H1 (cell line): ENCODE results near the gene FRMD5. TPM values are rescaled to one million over a fixed set of nuclear protein-coding genes. Genes with fewer than 3 reads are reported as not detected.

ENCODE experiments used
- EGR1 ChIP-seq: IDR thresholded peaks from 2 replicates; pipeline ENCODE4 v1.6.1; 2011; ENCODE audit warnings: low read depth, low read length, borderline replicate concordance
- polyA plus RNA-seq, 7 experiments: library from polyadenylated mRNA; depleted of rRNA in 3 of 7; stranded (reverse) in 5 of 7; unstranded in 2 of 7; fragments of >200 nt in 5 of 7; fragments of 200-250 nt in 2 of 7; gene quantifications; 1 replicate in 5 of 7; 2 replicates in 1 of 7; 4 replicates in 1 of 7; pipeline versions ENCODE4 v1.2.1 to v1.2.3, GENCODE V29; 2011 to 2013; ENCODE audit warnings: missing spikeins in 2 of 7, mixed read lengths in 2 of 7
- small RNA-seq: library from polyadenylated mRNA; stranded (forward); fragments of <200 nt; extraction: miRNeasy Mini kit (QIAGEN cat#:217004); gene quantifications from one replicate; pipeline ENCODE3, GENCODE V24; 2013; ENCODE audit not compliant: insufficient read depth
- total RNA-seq: library from RNA; stranded (reverse); fragmentation: NEBNext Ultra II Directional; extraction: Animal tissue kit (Norgen Biotek cat#: 25700); gene quantifications from 2 replicates; pipeline ENCODE4 v1.2.1, GENCODE V29; 2021

Gene FRMD5
- total and polyA plus RNA-seq, 2 of the 8 experiments (the other 6 are each of a cell fraction or from before 2014, with no cell fraction given): 10.1 to 12.6 TPM

- TF ChIP-seq EGR1: no peak
Observed at GRCh38 chr15:43821505-43821904, 373.6 kb downstream of the FRMD5 start (continued).

Small RNA genes within 50 kb of the gene (small RNA-seq; reads per million reads assigned to genes)
- not detected for gene RF00019

Other genes starting within 250 kb of the FRMD5 start
- gene GOLM2, start 93.4 kb upstream of the FRMD5 start, total RNA-seq: 35.4 and 41.2 TPM in 2 replicates
- gene GOLM2, start 93.4 kb upstream of the FRMD5 start, polyA plus RNA-seq (2011; rRNA removed): 8.7 and 9.1 TPM in 2 replicates
- 64.5 and 64.7 TPM in 2 replicates for gene CTDSPL2, start 232.4 kb upstream of the FRMD5 start, total RNA-seq
- 12.1 and 25.2 TPM in 2 replicates for gene CTDSPL2, start 232.4 kb upstream of the FRMD5 start, polyA plus RNA-seq (2011; rRNA removed)